ENCODE results near the gene SCRT2.

The SCRT2 gene

GRCh38 chr20:671252-672030 is 4.2 kb downstream of the SCRT2 start:
- no peak for TF ChIP-seq CTCF (conservative IDR thresholded peaks at IDR 0.05; ENCODE audit: low read length)

GRCh38 chr20:669573-669972 is 6.0 kb downstream of the SCRT2 start:
- DNase-seq (ENCODE audit: low read depth) = no peak
- H3K4me3 ChIP-seq (ENCODE audit: low read length) = no peak overlapping the region
- TF ChIP-seq CTCF (conservative IDR thresholded peaks at IDR 0.05; ENCODE audit: low read length) = no peak

More at GRCh38 chr20:671252-672030, 4.2 kb downstream of the SCRT2 start:
- no peak for DNase-seq (ENCODE audit: low read depth)
- H3K4me3 ChIP-seq (ENCODE audit: low read length) = no peak overlapping the region

GRCh38 chr20:668638-669037 is 7.0 kb downstream of the SCRT2 start:
- no peak overlapping the region for H3K4me3 ChIP-seq (ENCODE audit: low read length)
- DNase-seq (ENCODE audit: low read depth) = no peak
- TF ChIP-seq CTCF (conservative IDR thresholded peaks at IDR 0.05; ENCODE audit: low read length) = no peak

GRCh38 chr20:668050-668449 is 7.6 kb downstream of the SCRT2 start:
- no peak for DNase-seq (ENCODE audit: low read depth)
- no peak for TF ChIP-seq CTCF (conservative IDR thresholded peaks at IDR 0.05; ENCODE audit: low read length)
- H3K4me3 ChIP-seq (ENCODE audit: low read length) = no peak overlapping the region

- no peak for DNase-seq (ENCODE audit: low read depth)
- peak; percentile 84 for TF ChIP-seq CTCF (conservative IDR thresholded peaks at IDR 0.05; ENCODE audit: low read length)
- no peak overlapping the region for H3K4me3 ChIP-seq (ENCODE audit: low read length)
Observed at GRCh38 chr20:667351-668034, 8.1 kb downstream of the SCRT2 start.

GRCh38 chr20:666877-667276 is 8.7 kb downstream of the SCRT2 start:
- no peak overlapping the region for H3K4me3 ChIP-seq (ENCODE audit: low read length)
- no peak for TF ChIP-seq CTCF (conservative IDR thresholded peaks at IDR 0.05; ENCODE audit: low read length)
- DNase-seq (ENCODE audit: low read depth) = no peak

GRCh38 chr20:665276-665675 is 10.3 kb downstream of the SCRT2 start:
- no peak overlapping the region for H3K4me3 ChIP-seq (ENCODE audit: low read length)
- no peak for TF ChIP-seq CTCF (conservative IDR thresholded peaks at IDR 0.05; ENCODE audit: low read length)
- no peak for DNase-seq (ENCODE audit: low read depth)
